ENCODE measurements around the gene TRAPPC14. TPM values are rescaled to one million over a fixed set of nuclear protein-coding genes. Genes with fewer than 3 reads are reported as not detected.

TRAPPC14 gene
- total RNA-seq, 4 donors from 2014 or later = 19.7 to 69.0 (median 35.8) TPM

DNA sequence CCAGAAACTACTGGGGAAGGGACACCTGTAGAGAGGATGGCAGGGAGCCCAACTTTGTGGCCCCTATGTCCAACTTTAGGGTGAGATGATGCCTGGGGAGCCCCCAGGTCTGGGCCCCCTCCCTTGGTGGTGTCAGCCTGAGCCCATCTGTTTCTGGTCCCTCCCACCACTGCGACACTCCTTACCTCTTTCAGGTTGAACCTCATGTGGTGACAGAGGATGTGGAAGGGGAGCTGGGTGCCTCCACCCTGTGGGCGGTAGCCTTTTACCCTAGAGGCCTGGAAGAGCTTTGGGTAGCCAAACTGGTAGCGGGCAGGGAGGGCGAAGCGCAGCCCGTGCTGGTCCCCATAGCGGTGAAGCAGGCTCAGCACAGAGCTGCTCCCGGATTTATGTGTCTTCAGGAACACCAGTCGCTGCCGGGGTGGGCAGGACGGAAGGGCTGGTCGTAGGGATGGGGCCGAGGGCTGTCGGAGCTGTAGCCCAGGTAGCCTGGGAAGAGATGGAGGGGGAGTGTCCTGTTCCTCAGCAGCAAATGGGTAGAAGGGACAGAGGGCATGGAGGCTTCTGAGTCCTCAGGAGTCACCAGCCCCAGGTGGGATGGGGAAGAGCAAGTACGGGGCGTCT is 7.9 kb upstream of the TRAPPC14 start:
- TF ChIP-seq EP300 (IDR thresholded peaks at IDR 0.05) (no peak), POLR2A (IDR thresholded peaks at IDR 0.05) (no peak), POLR2AphosphoS5 (IDR thresholded peaks at IDR 0.05) (no peak), CTCF (IDR thresholded peaks at IDR 0.05) (no peak)
- Histone ChIP-seq H3K4me1 (peaks cover 60% of the 10 kb centered on the region), H3K36me3 (no peaks in the 10 kb centered on the region), H3K4me3 (no peak overlapping the region), H3K27me3 (peaks cover 3% of the 10 kb centered on the region), H3K9me3 (no peaks in the 10 kb centered on the region), H3K27ac (peak overlapping the region; percentile 73)
- DNase-seq (ENCODE audit: low spot score in 2 of 2) = peak in 1 of 2 donors; percentile 55
- 56% methylated on average over 11 of the region's 16 CpGs for WGBS

GRCh38 chr7:100163871-100164270 is 5.3 kb upstream of the TRAPPC14 start:
- Histone ChIP-seq H3K27ac (peak overlapping the region; percentile 36), H3K9me3 (no peaks in the 10 kb centered on the region), H3K36me3 (no peaks in the 10 kb centered on the region), H3K4me1 (peaks cover 51% of the 10 kb centered on the region), H3K27me3 (no peaks in the 10 kb centered on the region), H3K4me3 (no peak overlapping the region)
- TF ChIP-seq POLR2A (IDR thresholded peaks at IDR 0.05) (no peak), POLR2AphosphoS5 (IDR thresholded peaks at IDR 0.05) (no peak)
- WGBS = 96% methylated on average over 4 of the region's 5 CpGs
- no peak for DNase-seq (ENCODE audit: low spot score in 2 of 2)

DNA sequence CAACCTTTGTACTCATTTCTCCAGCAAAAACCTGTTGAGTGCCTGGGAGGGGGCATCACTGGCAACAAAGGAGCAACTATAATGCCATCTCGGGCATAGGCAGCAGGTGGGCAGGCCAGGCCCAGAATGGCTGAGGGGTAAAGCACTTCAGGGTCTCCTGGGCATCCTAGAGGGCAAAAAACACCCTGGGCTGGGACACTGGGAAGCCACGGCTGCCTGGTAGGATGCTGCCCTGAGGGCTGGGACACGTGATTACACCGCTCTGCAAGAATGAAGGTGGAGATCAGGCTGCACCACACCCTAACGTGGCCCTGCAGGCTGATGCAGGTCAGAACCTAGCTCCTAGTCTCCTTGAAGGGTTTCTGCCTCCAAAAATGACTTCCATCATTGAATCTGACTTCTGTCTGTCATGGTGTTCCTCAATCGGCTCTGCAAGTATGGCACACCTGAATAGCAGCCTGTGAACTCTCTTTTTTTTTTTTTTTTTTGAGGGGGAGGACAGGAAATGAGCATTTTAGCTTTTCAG is 4.5 kb upstream of the TRAPPC14 start:
- no peak for TF ChIP-seq CTCF (IDR thresholded peaks at IDR 0.05)
- no peaks in the 10 kb centered on the region for H3K27me3 ChIP-seq
- H3K36me3 ChIP-seq = no peaks in the 10 kb centered on the region
- H3K27ac ChIP-seq = peak overlapping the region; percentile 36
- DNase-seq (ENCODE audit: low spot score in 2 of 2) = no peak
- H3K9me3 ChIP-seq = no peaks in the 10 kb centered on the region
- H3K4me1 ChIP-seq = peaks cover 46% of the 10 kb centered on the region
- 41% methylated on average over 6 of the region's 6 CpGs for WGBS
- no peak overlapping the region for H3K4me3 ChIP-seq

- Histone ChIP-seq H3K27me3 (no peaks in the 10 kb centered on the region), H3K4me3 (no peak overlapping the region), H3K4me1 (peaks cover 50% of the 10 kb centered on the region), H3K27ac (no peak overlapping the region), H3K9me3 (no peaks in the 10 kb centered on the region), H3K36me3 (peaks cover 17% of the 10 kb centered on the region)
- 85% methylated on average over 6 of the region's 18 CpGs for WGBS
- TF ChIP-seq POLR2A (IDR thresholded peaks at IDR 0.05) = no peak
- no peak for TF ChIP-seq POLR2AphosphoS5 (IDR thresholded peaks at IDR 0.05)
- no peak for TF ChIP-seq EP300 (IDR thresholded peaks at IDR 0.05)
- no peak for TF ChIP-seq CTCF (IDR thresholded peaks at IDR 0.05)
- no peak for DNase-seq (ENCODE audit: low spot score in 2 of 2)
These were observed 1.5 kb upstream of the TRAPPC14 start for GRCh38 chr7:100160067-100160466.

GRCh38 chr7:100159099-100159623 is 638 bp upstream of the TRAPPC14 start:
- no peak for DNase-seq (ENCODE audit: low spot score in 2 of 2)
- H3K4me3 ChIP-seq = peak overlapping the region; percentile 61
- peaks cover 55% of the 10 kb centered on the region for H3K4me1 ChIP-seq
- H3K27ac ChIP-seq = no peak overlapping the region
- H3K27me3 ChIP-seq = no peaks in the 10 kb centered on the region
- peaks cover 23% of the 10 kb centered on the region for H3K36me3 ChIP-seq
- TF ChIP-seq POLR2A (IDR thresholded peaks at IDR 0.05) (no peak), CTCF (IDR thresholded peaks at IDR 0.05) (no peak), EP300 (IDR thresholded peaks at IDR 0.05) (no peak), POLR2AphosphoS5 (IDR thresholded peaks at IDR 0.05) (no peak)
- WGBS = 50% methylated on average over 7 of the region's 7 CpGs
- no peaks in the 10 kb centered on the region for H3K9me3 ChIP-seq

Measured in suprapubic skin (tissue), 4 donors.